Stimulated activated CD8-positive, alpha-beta memory T cell treated with anti-CD3 and anti-CD28 coated beads, Interleukin-4, amount 100 ng/mL, for 24 hours (primary cell): ENCODE data around the gene GNA15.

Source experiments
- DNase-seq: peaks from one replicate; pipeline ENCODE4 v3.0.0-alpha.2; 2020; ENCODE audit warnings: low read depth

Gene GNA15

DNA sequence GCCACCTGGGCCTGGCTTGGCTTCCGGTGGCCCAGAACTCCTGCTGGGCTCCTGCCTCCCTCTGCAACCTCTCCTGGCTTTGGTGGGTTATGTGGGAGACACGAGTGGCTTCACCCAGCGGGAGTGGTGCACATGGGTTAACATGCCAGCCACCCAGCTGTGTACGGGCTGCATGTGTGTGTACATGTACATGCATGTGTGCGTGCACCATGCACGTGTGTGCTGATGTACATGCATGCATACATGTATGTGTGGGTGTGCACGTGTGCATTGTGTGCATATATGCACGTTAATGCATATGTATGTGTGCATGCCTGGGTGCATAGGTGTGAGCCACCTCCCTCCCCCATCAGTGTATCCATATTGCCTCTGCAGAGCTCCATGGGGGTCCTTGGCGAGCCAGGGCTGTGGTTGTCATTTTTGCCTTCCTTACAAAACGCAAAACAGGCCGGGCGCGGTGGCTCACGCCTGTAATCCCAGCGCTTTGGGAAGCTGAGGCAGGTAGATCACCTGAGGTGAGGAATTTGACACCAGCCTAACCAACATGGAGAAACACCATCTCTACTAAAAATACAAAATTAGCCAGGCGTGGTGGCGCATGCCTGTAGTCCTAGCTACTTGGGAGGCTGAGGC, 29.2 kb upstream of the GNA15 start:
- no peak for DNase-seq

DNA sequence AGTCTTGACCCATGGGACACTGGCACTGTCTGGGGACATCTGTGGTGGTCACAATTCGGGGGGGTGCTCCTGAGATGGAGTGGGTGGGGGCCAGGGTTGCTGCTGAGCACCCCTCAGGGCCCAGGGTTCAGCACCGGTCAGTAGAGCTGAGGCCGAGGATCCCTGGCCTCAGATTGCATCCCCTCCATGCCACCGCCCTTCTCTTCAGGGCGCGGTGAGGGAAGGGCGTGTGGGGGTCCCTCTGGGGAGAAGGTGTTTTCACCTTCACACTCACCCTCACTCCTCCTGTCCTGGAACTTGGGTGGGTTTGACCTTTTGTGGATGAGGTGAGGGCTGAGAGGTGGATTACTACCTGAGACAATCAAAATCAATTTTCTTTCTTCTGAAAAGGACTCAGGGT, 28.2 kb upstream of the GNA15 start:
- no peak for DNase-seq

DNA sequence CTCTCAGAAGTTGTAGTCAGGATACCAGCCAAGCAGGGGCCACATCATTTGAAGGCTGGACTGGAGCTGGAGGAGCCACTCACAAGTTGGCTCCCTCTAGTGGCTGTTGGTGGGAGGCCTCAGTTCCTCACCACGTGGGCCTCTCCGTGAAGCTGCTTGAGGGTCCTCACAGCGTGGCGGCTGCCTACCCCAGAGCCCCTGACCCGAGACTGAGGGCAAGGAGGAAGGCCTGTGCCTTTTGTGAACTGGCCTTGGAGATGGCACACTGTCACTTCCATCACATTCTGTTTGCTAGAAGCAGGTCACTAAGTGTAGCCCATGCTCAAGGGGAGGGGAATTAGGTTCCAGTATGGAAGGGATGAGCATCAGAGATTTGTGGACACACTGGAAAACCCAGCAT, 27.1 kb upstream of the GNA15 start:
- DNase-seq = peak; percentile 58

DNA sequence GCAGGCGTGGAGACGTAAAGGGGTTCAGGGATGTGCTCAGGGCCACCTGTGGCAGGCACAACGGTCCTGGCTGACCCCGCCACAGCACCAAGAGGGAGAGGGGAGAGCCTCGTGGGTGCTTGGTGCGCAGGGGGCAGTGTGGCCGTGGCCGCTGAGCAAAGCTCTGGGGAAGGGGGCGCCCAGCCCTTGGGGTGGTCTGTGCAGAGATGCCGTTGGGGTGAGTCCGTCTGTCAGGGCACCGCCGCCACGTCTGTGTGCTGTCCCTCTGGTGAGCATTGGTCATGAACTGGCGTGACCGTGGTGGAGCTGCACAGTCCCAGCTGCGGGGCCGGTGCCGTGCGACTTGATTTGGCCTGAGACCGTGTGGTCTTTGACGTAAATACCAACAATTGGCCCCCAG, 26.3 kb upstream of the GNA15 start:
- no peak for DNase-seq

DNA sequence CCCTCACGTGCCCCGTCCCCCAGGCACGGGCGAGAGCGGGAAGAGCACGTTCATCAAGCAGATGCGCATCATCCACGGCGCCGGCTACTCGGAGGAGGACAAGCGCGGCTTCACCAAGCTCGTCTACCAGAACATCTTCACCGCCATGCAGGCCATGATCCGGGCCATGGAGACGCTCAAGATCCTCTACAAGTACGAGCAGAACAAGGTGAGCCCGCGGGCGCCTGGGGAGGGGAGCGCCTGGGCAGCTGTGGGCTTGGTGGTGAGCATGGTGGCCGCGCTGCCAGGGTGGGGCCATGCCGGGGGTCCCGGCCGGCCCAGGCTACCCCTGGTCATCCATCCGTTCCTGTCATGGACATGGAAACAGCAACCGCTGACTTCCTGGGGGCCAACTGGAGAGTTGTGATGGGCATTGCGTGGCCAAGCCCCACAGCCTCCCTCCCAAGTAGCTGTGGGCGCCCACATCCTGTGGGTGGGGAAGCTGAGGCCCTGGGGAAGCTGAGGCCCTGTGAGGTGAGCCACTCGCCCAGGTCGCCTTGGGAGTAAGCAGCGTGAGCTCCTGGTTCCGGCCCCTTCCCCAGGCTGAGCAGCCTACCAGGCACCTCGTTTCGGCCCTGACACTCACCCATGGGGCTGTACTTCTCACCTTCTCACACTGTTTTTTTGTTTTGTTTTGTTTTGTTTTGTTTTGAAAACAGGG, 25.6 kb upstream of the GNA15 start:
- no peak for DNase-seq

DNA sequence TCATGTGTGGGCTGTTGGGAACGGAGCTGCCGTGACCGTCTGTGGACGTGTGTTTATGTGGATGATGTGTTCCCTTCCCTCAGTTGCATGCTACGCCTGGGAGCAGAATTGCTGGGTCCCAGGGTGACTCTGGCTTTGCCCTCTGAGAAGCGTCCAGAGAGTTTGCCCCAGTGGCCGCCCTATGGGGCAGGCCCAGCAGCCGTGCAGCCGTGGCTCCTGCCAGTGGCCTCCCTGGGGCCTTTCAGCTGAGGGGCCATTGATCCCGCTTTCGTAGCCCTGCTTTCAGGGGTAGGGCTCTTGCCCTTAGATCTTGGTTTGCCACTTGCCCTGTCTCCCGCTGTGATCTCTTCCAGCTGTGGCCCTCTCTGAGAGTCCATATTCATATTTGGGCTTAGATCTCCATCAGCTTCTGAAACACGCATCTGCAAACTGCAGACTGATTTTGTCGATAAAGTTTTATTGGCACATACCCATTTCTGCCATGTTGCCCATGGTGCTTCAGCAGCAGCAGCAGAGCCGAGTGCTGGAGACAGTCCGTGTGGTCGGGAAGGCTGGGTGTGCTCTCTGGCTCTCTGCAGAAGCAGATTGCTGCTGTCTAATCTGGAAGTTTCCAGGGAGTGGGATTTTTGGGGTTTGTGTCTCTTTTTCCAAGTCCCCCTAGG, 24.1 kb upstream of the GNA15 start:
- no peak for DNase-seq

DNA sequence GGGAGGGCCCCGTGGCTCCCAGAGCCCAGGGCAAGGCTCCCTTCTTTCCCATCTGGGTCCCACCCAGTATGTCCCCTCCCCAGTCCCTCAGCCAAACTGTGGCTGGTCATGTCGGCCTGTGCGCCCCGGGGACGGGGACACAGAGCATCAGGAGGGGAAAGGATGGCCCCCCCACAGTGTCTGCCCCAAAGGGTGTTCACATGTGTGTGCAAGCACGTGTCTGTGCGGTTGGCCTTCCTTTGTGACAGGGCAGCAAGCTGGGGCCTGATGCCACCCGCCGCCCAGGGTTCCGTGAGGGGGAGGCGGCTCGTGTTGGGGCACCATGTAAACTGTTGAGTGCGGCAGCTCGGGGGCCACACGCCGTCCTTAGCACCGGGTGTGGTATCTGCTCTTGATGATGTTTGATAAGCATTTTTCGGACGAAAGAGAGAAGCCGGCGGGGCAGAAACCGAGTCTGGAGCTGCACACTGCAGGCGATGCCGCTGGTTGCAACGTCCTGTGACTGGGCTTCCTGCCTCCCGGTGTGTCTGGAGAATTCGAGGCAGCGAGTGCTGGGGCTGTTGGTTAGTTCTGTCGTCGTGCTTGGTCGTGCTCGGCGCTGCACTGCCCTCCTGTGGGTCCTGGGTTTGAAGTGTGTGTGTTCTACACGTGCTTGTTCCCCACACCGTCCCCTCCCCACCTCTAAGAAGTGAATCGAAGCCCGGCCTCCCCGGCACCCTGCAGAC, 23.3 kb upstream of the GNA15 start:
- DNase-seq = no peak

DNA sequence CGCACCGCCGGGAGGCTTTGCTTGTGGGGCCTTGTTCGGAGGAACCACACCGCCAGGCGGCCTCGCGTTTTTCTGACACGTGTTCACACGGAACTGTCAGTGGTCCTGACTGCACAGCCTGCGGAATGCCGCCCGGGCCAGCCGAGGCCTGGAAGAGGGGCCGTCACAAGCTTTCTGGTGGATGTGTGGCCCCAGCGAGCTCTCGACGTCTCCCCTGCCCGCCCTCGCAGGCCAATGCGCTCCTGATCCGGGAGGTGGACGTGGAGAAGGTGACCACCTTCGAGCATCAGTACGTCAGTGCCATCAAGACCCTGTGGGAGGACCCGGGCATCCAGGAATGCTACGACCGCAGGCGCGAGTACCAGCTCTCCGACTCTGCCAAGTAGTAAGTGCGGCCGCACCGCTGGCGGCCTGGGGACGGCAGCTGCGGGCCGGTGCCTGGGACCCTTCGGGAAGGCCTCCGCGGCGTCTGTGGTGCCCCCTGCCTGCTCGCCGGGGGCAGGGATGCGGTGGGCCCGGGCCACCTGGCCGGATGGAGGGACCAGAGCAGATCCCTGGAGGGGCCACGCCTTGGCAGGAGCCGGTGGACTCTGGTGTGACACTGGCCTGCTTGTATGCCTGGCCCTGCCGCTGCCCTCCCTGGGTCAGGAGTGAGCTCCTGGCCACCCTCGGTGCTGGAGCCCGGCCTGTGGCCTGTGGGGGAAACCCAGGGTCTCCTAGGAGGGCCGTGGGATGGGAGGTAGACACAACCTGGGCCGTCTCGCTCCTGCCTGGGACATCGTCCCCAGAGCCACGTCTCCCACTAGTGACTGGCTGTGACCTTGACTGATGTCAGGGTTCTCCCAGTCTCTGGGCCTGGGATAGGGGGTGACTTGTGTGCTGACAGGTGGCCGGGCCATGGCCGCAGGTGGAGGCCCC, 22.5 kb upstream of the GNA15 start:
- no peak for DNase-seq

DNA sequence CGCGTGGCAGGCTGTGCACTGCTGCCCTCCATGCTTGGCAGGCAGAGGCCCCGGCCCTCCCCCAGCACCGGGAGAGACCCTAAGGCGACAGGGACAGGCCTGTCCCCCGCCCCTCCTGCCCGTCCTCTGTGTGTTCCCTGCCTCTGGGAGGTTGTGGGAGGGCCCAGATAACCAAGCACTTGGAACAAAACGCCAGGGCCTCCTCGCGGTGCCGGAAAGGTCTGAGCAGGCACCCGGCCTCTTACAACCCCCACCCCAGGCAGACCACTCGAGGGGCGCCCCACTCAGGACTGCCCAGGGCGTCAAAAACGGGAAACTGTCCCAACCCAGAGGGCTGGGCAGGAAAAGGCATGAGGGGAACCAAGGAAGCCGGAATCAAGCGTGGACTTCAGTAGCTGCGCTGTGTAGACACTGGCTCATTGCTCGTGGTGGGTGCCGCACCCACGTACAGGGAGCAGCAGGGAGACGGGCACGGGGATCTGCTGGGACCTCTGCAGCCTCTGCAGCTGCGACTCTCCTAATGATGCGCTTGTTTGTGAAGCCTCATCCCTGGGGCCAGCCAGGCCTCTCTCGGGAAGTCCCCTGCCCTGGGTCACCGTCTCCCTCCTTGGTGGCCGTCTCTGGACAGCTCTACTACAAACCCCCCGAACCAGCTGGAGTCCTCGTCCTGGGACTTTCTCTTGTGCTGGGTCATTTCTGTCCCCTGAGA, 21.7 kb upstream of the GNA15 start:
- no peak for DNase-seq

DNA sequence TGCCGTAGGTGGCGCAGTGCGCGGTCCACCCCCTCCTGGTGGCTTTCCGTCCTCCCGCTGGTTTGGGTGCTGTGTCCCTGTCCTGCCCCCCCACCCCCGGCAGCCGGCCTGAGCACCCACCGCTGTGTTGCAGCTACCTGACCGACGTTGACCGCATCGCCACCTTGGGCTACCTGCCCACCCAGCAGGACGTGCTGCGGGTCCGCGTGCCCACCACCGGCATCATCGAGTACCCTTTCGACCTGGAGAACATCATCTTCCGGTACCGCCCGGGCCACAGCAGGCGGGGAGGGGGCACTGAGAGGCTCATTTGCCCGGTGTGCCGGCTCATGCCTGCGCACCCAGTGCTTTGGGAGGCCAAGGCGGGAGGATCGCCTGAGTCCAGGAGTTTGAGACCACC, 21.0 kb upstream of the GNA15 start:
- no peak for DNase-seq

DNA sequence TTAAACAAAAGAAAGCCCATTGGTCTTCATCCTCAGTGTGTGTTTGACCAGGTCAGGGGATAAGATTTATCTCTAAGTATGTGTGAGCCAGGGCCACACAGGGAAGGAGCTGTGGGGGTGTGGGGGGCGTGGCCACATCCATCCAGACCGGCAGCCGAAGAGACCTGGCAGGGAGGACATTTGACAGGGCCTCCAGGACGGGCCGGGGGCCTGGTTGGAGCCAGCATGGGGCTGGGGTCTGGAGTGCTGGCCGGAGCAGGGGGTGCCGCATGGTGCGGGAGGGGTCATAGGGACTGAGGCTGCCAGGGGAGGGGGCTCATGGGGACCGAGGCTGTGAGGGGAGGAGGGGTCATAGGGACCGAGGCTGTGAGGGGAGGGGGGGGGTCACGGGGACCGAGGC, 20.4 kb upstream of the GNA15 start:
- no peak for DNase-seq

DNA sequence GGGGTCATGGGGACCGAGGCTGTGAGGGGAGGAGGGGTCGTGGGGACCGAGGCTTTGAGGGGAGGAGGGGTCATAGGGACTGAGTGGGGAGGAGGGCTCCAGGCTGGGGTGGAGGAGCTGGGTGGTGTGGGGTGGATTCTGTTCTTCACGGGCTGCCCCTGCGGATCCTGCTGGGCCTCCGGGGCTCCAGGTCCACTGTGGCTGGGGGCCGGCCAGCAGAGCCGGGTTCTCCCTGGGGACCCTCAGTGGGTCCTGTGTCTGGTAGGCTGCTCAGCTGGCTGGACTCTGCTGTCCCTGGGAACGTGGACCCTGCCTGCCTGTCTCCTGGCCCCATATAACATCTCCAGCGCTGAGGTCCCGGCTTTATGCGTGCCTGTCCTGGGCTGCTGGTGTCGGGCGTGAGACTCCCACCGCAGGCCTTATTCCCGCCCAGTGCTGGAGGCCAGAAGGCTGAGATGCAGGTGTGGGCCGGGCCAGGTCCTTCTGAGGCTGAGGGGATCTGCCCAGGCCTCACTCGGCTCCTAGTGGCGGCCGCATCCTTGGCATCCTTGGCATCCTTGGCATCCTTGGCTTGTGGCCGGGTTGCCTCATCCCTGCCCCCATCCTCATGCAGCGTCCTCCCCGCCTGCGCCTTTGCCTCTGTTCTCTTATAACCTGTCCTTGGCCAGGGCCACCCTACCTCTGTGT, 19.8 kb upstream of the GNA15 start:
- no peak for DNase-seq

DNA sequence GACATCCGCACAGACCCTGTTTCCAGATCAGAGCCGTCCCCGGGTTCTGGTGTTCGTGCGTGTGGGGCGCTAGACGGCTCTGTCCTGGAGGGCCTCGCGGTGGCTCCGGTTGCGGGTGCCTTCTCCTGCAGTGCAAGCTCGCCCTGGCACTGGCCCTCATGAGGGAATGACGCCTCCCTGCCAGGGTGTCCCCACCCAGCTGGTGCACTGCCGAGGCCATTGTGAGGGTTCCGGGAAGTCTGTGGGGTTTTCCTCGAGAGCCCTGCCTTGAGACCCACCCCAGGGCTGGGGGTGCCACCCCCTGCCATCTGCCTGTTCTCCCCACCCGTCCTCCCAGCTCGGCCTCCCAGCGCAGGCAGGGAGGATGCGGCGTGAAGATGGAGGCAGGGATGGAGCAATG, 19.2 kb upstream of the GNA15 start:
- no peak for DNase-seq

DNA sequence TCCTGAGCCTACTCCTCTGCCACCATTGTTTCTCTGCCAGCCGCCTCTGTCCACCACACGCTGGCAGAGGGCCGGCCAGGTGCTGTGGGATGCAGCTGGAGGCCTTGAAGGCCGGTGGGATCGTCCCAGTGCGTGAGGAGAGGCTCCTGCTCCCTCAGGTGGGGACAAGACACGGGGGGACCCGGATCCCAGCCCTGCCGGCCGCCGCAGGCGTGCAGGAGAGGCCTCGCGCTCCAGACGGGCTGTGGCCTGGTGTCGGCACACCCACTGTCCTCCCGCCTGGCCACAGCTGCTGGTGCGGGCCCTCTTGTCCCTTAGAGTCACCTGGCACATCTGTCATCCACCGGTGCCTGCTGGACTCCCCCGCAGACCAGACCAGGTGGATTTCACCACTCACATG, 18.1 kb upstream of the GNA15 start:
- DNase-seq = no peak

DNA sequence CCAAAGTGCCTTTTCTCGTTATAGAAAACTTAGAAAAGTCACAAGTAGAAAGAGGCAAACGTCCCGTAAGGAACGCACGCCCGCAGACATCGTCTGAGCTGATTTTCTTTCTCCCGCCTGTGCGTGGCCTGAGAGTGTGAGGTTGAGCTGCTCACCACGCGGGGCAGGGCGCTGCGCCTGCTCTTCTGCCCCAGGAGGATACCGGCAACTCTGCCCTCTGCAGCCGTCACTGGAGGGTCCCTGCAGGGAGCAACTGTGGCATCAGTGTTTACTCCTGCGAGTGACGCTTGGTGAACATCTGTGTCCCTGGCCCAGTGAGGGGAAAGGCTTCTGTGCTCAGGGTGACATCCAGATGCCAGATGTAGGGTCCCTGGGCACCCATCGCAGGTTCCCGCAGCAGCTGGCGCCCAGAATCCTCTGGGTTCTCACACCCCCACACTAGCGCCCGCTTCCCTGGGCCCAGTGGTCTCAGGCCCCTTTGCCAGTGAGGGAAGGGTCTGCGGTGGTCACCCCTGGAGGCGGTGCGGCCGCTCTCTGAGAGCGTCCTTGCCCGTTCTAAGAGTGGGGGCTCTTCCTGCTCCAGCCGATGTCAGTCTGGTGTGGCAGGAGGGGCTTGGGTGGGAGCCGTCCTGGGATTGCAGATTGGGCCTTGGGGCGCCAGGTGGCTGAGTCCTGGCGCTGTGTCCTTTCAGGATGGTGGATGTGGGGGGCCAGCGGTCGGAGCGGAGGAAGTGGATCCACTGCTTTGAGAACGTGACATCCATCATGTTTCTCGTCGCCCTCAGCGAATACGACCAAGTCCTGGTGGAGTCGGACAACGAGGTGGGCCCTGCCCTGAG, 17.4 kb upstream of the GNA15 start:
- DNase-seq = no peak

DNA sequence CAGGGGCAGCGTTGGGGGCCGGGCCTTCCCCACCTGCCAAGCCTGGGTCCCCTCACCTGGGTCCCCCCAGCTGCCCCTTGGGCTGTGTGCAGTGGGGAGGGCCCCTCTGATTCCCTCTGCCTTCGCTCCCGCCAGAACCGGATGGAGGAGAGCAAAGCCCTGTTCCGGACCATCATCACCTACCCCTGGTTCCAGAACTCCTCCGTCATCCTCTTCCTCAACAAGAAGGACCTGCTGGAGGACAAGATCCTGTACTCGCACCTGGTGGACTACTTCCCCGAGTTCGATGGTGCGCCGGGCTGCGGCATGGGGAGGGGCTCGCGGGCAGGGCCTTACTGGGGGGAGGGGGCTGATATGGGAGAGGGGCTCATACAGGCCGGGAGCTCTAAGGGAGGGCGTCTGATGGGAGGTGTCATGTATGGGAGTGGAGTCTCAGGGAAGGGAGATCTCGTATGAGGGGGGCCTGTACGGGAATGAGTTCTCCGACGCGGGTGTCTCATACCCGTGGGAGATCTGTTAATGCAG, 16.7 kb upstream of the GNA15 start:
- no peak for DNase-seq

DNA sequence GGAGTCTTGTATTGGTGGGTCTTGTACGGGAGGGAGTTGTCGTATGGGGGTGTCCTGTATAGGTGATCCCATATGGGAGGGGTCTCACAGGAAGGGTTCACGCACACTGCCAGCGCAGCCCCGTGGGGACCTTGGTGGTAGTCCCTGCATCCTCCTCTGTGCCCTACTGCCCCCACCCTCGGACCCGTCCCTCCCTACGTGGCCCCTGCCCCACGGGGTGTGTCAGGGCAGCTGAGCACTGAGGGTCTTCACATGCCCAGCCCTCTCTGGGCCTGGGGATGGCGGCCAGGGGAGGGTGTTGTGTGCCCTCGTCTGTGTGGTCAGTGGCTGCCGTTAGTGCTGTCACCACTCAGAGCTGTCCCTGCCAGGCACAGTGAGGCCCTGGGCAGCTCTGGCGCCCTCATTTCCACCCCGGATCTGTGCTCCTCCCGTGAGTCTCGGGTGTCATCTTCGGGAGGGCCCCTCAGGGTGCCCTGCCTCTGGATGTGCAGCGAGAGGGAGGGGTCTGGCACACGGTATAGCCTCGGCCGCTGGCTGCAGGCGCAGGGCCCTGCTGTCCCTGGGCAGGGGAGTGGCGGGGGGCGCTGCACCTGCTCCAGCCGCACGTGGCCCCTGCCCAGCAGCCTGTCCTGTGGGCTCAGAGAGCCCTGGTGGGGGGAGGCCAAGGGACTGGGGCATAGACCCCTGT, 16.0 kb upstream of the GNA15 start:
- DNase-seq = no peak

DNA sequence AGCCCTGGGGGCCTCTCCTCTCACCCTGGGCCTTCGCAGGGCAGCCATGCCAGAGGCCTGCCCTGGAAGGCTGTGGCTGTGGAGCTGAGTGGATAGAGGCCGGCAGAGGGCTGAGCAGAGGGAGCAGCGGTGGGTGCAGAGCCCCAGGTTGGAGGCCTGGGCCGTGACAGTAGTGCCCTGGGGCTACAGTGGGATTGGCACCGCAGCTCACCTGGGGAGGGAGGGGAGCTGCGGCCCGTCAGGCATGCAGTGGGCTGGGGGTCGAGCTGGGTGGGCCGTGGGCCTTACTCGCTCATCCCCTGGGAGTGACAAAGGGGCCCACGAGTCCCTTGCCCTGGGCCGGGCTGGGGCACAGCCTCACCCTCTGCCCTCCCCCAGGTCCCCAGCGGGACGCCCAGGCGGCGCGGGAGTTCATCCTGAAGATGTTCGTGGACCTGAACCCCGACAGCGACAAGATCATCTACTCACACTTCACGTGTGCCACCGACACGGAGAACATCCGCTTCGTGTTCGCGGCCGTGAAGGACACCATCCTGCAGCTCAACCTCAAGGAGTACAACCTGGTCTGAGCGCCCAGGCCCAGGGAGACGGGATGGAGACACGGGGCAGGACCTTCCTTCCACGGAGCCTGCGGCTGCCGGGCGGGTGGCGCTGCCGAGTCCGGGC, 15.1 kb upstream of the GNA15 start:
- DNase-seq = no peak
